Ammon's horn (tissue), 1 donor: ENCODE measurements around the gene CGB5.

Experiments used
- DNase-seq: peaks from one replicate; pipeline ENCODE4 v3.0.0-alpha.2; 2016; ENCODE audit warnings: low spot score

The CGB5 gene

GRCh38 chr19:49057636-49058234 is 14.1 kb downstream of the CGB5 start, which contains the start of gene CGB7:
CGB7 (minus strand) TSS chr19:49057749; CDS start chr19:49055375, 2,374 bp downstream.
- DNase-seq, result peak; percentile 15

GRCh38 chr19:49058562-49058961 is 14.9 kb downstream of the CGB5 start:
- DNase-seq, result no peak

- DNase-seq, result no peak
These were observed 15.4 kb downstream of the CGB5 start for GRCh38 chr19:49059053-49059452.

- no peak for DNase-seq
These were observed 17.4 kb downstream of the CGB5 start for GRCh38 chr19:49061000-49061399.

- DNase-seq, result no peak
These were observed 17.8 kb downstream of the CGB5 start for GRCh38 chr19:49061445-49061844.

GRCh38 chr19:49064029-49064629 is 20.5 kb downstream of the CGB5 start:
- DNase-seq, result no peak

- DNase-seq, result no peak
These were observed 21.3 kb downstream of the CGB5 start, which contains the start of gene NTF4 for GRCh38 chr19:49064768-49065611. NTF4 (minus strand) TSS chr19:49064818; CDS start chr19:49061997, 2,821 bp downstream.

GRCh38 chr19:49065905-49066512 is 22.4 kb downstream of the CGB5 start:
- no peak for DNase-seq

- DNase-seq, result no peak
These were observed 23.9 kb downstream of the CGB5 start for GRCh38 chr19:49067554-49067953.

- DNase-seq, result no peak
These were observed 25.4 kb downstream of the CGB5 start for GRCh38 chr19:49069026-49069425.

GRCh38 chr19:49070416-49070815 is 26.8 kb downstream of the CGB5 start:
- no peak for DNase-seq

- no peak for DNase-seq
These were observed 28.4 kb downstream of the CGB5 start for GRCh38 chr19:49071860-49072547.

- no peak for DNase-seq
These were observed 30.1 kb downstream of the CGB5 start for GRCh38 chr19:49073514-49074378.

- peak; percentile 72 for DNase-seq
These were observed 31.2 kb downstream of the CGB5 start for GRCh38 chr19:49074869-49075268.

- DNase-seq, result no peak
These were observed 36.7 kb downstream of the CGB5 start for GRCh38 chr19:49080392-49080791.

- DNase-seq, result no peak
These were observed 37.6 kb downstream of the CGB5 start for GRCh38 chr19:49081273-49081672.

GRCh38 chr19:49084206-49085019 is 40.8 kb downstream of the CGB5 start:
- DNase-seq, result no peak

GRCh38 chr19:49085020-49085867 is 41.6 kb downstream of the CGB5 start, which contains the start of gene SNRNP70:
SNRNP70 (plus strand) TSS chr19:49085451; CDS start chr19:49086415, 964 bp downstream.
- DNase-seq, result peak; percentile 98

GRCh38 chr19:49085868-49086232 is 42.2 kb downstream of the CGB5 start:
- DNase-seq, result no peak
